HG03558 (cell line): Measurements from ENCODE around the gene MYG1.

Experiments used
- ATAC-seq: cut with Tn5 transposase; IDR thresholded peaks from one replicate; pipeline ENCODE4 v1.9.1; 2021; ENCODE audit warnings: moderate number of reproducible peaks; ENCODE audit not compliant: unreplicated experiment; ENCODE audit errors: extremely low read depth

MYG1 gene

GRCh38 chr12:53352331-53353256, 53.1 kb downstream of the MYG1 start:
- no peak for ATAC-seq

GRCh38 chr12:53353257-53353655, 53.8 kb downstream of the MYG1 start:
- no peak for ATAC-seq

- no peak for ATAC-seq
These were observed 55.6 kb downstream of the MYG1 start for GRCh38 chr12:53355121-53355520.
